GM19238 (cell line): Measurements from ENCODE around the gene PELI1.
"Not testable (repeated sequence)": the region's sequence is repeated elsewhere in the genome, so short reads cannot be mapped to it uniquely, and the experiment has no call there.

Experiments
- DNase-seq: peaks from one replicate; pipeline ENCODE4 v3.0.0; 2011; ENCODE audit warnings: low spot score; ENCODE audit not compliant: insufficient read length

The PELI1 gene

GRCh38 chr2:64086347-64087082 is 57.7 kb downstream of the PELI1 start:
- DNase-seq, result no peak

- no peak for DNase-seq
These were observed 58.3 kb downstream of the PELI1 start for GRCh38 chr2:64085936-64086335.

- DNase-seq, result no peak
These were observed 63.2 kb downstream of the PELI1 start for GRCh38 chr2:64081046-64081445.

- DNase-seq, result no peak
These were observed 64.0 kb downstream of the PELI1 start for GRCh38 chr2:64080179-64080578.

- DNase-seq, result not testable (repeated sequence)
These were observed 64.5 kb downstream of the PELI1 start for GRCh38 chr2:64079688-64080087.

- not testable (repeated sequence) for DNase-seq
These were observed 67.4 kb downstream of the PELI1 start for GRCh38 chr2:64076828-64077227.

GRCh38 chr2:64074616-64075015 is 69.6 kb downstream of the PELI1 start:
- DNase-seq, result not testable (repeated sequence)

GRCh38 chr2:64067326-64067725 is 76.9 kb downstream of the PELI1 start:
- DNase-seq, result no peak

GRCh38 chr2:64065516-64065915 is 78.7 kb downstream of the PELI1 start:
- no peak for DNase-seq

- no peak for DNase-seq
These were observed 80.3 kb downstream of the PELI1 start for GRCh38 chr2:64063924-64064331.

- no peak for DNase-seq
These were observed 80.8 kb downstream of the PELI1 start for GRCh38 chr2:64063454-64063853.

GRCh38 chr2:64062840-64063239 is 81.4 kb downstream of the PELI1 start:
- DNase-seq, result no peak

- no peak for DNase-seq
These were observed 85.0 kb downstream of the PELI1 start for GRCh38 chr2:64059270-64059669.

GRCh38 chr2:64056021-64056420 is 88.2 kb downstream of the PELI1 start:
- no peak for DNase-seq

- no peak for DNase-seq
These were observed 89.9 kb downstream of the PELI1 start for GRCh38 chr2:64054161-64054915.

GRCh38 chr2:64052463-64053241 is 91.6 kb downstream of the PELI1 start:
- no peak for DNase-seq

GRCh38 chr2:64049633-64050220 is 94.5 kb downstream of the PELI1 start:
- DNase-seq, result peak; percentile 47

GRCh38 chr2:64045938-64046337 is 98.3 kb downstream of the PELI1 start:
- DNase-seq, result no peak
